Astrocyte of the cerebellum (primary cell): ENCODE measurements around the gene ASPHD1.
"Not testable (repeated sequence)": the region's sequence is repeated elsewhere in the genome, so short reads cannot be mapped to it uniquely, and the experiment has no call there.

Experiments used
- DNase-seq: peaks from one replicate; pipeline ENCODE4 v3.0.0-alpha.2; 2011; ENCODE audit warnings: low read depth
- H3K4me3 ChIP-seq: 2 replicates; pipeline ENCODE4 v1.5.1; 2011; ENCODE audit warnings: mild to moderate bottlenecking, low read depth, low read length, moderate library complexity
- in situ Hi-C: cut with HindIII; loops from 2 replicates; pipeline ENCODE4 v1.10.0; 2017; ENCODE audit warnings: low sequenced_read_pairs
- TF ChIP-seq, protein P1 (sequence below): IDR thresholded peaks from 2 replicates; pipeline ENCODE4 v1.5.1; 2012; ENCODE audit warnings: low read length, low read depth, moderate library complexity, mild to moderate bottlenecking; ENCODE audit errors: missing control alignments

Gene ASPHD1

GRCh38 chr16:29906520-29907244 lies 6.4 kb downstream of the ASPHD1 start:
- H3K4me3 ChIP-seq, result no peak overlapping the region
- DNase-seq, result no peak
- TF ChIP-seq, protein P1, sequence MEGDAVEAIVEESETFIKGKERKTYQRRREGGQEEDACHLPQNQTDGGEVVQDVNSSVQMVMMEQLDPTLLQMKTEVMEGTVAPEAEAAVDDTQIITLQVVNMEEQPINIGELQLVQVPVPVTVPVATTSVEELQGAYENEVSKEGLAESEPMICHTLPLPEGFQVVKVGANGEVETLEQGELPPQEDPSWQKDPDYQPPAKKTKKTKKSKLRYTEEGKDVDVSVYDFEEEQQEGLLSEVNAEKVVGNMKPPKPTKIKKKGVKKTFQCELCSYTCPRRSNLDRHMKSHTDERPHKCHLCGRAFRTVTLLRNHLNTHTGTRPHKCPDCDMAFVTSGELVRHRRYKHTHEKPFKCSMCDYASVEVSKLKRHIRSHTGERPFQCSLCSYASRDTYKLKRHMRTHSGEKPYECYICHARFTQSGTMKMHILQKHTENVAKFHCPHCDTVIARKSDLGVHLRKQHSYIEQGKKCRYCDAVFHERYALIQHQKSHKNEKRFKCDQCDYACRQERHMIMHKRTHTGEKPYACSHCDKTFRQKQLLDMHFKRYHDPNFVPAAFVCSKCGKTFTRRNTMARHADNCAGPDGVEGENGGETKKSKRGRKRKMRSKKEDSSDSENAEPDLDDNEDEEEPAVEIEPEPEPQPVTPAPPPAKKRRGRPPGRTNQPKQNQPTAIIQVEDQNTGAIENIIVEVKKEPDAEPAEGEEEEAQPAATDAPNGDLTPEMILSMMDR, result no peak
- in situ Hi-C loops, result no loop called here

DNA sequence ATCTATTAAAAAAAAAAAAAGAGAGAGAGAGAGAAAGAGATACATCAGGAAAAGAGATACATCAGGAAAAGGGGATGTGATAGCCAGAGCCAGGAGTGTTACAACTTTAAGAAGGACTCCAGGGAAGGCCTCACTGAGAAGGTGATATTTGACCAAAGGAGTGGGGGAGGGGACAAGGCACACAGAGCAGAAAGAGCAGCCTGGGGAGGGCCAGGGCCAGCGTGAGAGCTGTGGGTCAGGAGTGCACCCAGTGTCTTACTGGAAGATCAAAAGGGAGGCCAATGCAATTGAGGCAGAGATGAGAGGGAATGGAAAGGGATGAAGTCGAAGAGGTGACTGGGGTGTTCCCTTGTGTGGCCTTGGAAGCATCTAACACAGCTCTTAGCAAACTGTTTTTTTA lies 7.7 kb downstream of the ASPHD1 start:
- in situ Hi-C loops, result no loop called here
- no peak for DNase-seq
- H3K4me3 ChIP-seq, result no peak overlapping the region
- TF ChIP-seq, protein P1, result no peak

DNA sequence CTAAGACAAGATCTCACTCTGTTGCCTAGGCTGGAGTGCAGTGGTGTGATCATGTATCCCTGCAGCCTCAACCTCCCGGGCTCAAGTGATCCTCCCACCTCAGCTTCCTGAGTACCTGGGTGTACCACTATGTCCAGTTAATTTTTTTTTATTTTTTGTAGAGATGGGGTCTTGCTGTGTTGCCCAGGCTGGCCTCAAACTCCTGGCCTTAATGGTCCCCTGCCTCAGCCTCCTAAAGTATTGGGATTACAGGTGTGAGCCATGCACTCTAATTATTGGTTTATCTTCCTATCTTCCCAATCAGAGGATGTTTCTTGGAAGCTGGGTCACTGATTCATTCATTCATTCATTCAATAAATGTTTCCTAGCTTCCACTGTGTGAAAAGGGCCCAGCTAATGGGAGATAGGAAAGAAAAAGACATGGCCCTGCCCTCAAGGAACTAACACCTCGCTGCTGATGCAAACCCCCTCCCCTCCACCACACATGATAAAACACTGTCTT lies 8.5 kb downstream of the ASPHD1 start:
- DNase-seq, result no peak
- TF ChIP-seq, protein P1, result no peak
- in situ Hi-C loops, result no loop called here
- H3K4me3 ChIP-seq, result no peak overlapping the region

GRCh38 chr16:29909391-29909790 lies 9.1 kb downstream of the ASPHD1 start:
- in situ Hi-C loops, result no loop called here

DNA sequence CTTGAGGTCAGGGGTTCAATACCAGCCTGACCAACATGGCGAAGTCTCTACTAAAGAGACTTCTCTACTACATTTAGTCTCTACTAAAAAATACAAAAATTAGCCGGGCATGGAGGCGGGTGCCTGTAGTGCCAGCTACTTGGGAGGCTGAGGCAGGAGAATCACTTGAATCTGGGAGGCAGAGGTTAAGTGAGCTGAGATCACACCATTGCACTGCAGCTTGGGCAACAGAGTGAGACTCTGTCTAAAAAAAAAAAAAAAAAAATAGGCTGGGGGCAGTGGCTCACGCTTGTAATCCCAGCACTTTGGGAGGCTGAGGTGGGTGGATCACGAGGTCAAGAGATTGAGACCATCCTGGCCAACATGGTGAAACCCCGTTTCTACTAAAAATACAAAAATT lies 9.6 kb downstream of the ASPHD1 start:
- in situ Hi-C loops, DNase-seq, H3K4me3 ChIP-seq: not testable (repeated sequence)

More at GRCh38 chr16:29909391-29909790, 9.1 kb downstream of the ASPHD1 start:
- no peak for DNase-seq
- H3K4me3 ChIP-seq, result no peak overlapping the region
- TF ChIP-seq, protein P1, result no peak

DNA sequence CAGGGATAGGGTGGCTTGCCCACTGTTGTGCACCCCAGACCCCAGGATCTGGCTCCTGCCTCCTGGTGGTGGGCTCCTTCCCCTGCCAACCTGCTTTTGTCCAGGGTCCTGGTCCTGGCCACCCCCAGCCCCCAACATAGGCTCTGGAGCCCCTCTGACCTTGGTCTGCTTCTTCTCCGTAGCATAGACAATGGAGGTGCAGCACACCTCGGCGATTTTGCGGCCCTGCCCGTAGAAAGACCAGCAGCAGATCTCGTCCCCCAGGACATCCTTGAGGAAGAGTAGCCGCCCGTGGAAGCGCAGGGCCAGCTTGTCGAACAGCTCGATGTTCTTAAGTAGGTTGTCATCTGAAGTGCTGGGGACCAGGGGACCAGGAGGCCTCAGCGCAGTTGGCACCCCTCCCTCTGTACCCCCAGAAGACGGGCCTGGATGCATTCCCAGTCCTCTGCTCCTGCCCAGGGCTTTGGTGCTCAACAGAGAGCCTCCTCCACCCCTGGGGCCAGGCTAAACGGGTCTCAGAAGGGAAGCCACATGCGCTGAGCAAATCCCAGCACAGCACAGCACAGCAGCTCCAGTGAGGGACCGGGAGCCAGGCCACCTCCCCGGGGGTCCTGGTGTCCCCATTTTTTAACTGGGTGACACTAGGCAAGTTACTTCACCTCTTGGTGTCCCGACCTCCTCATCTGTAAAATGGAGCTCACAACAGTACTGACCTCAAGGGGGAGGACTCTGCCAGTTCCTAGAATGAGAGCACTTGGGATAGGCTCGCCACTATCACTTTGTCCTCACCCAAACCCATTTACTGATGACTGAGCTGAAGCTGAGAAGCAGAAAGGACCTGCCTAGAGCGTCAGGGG lies 10.8 kb downstream of the ASPHD1 start:
- no peak for DNase-seq
- no peak overlapping the region for H3K4me3 ChIP-seq
- in situ Hi-C loops, result no loop called here
- TF ChIP-seq, protein P1, result no peak

- in situ Hi-C loops, result no loop called here
- DNase-seq, result no peak
- TF ChIP-seq, protein P1, result no peak
Measured at GRCh38 chr16:29911676-29912010, 11.4 kb downstream of the ASPHD1 start.

More at GRCh38 chr16:29911676-29912010, 11.4 kb downstream of the ASPHD1 start:
- no peak overlapping the region for H3K4me3 ChIP-seq
